ENCODE results near the gene PSMA7.

GRCh38 chr20:62163485-62163865, 20.3 kb upstream of the PSMA7 start:
- TF ChIP-seq CTCF (IDR thresholded peaks at IDR 0.05) (no peak), POLR2A (IDR thresholded peaks at IDR 0.05) (no peak), EP300 (IDR thresholded peaks at IDR 0.05) (no peak)

Data from ovary (tissue), 3 donors.